Cardiac fibroblast (primary cell): ENCODE data around the gene ZBTB49.

Experiments used
- DNase-seq, 2 donors: peaks; one replicate each; pipeline versions ENCODE4 v3.0.0 to v3.0.0-alpha.2; 2010; ENCODE audit warnings: low read depth in 2 of 2
- H3K4me3 ChIP-seq, 2 donors: replicated peaks in 1 of 2; 1 replicate in 1 of 2; 2 replicates in 1 of 2; pipeline ENCODE4 v1.5.1; 2011; ENCODE audit warnings: low read depth in 2 of 2, low read length in 2 of 2, mild to moderate bottlenecking in 2 of 2, moderate library complexity in 1 of 2
- TF ChIP-seq, protein P1 (sequence below): IDR thresholded peaks from one replicate; pipeline ENCODE4 v1.5.1; 2011; ENCODE audit warnings: low read depth, mild to moderate bottlenecking, low read length, inconsistent platforms

Gene ZBTB49

DNA sequence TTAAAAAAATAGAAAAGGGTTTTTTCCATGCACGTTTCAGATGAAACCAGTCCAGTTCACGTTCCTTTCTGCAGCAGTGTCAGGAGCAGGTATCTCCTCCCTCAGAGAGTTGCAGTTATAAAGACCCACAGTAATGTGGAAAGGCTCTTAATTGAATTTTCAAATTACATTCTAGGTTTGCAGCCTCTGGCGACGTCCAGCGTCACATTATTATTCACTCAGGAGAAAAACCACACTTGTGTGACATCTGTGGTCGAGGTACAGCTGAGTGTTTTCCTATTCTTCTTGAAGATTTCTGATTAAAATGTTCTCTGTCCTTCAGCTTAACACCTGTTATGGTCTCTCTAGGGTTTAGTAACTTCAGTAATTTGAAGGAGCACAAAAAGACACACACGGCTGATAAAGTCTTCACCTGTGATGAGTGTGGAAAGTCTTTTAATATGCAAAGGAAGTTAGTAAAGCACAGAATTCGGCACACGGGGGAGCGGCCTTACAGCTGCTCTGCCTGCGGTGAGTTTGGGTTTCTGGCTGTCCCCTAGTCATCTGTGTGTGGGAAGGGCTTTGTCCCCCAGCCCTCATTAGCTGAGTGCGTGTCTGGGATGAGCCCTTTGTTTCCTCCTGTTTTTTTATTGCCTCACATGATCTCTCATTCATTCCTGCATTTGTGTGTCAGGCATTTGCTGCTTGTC is 25.6 kb downstream of the ZBTB49 start:
- no peak overlapping the region for H3K4me3 ChIP-seq
- no peak for DNase-seq
- TF ChIP-seq, protein P1, sequence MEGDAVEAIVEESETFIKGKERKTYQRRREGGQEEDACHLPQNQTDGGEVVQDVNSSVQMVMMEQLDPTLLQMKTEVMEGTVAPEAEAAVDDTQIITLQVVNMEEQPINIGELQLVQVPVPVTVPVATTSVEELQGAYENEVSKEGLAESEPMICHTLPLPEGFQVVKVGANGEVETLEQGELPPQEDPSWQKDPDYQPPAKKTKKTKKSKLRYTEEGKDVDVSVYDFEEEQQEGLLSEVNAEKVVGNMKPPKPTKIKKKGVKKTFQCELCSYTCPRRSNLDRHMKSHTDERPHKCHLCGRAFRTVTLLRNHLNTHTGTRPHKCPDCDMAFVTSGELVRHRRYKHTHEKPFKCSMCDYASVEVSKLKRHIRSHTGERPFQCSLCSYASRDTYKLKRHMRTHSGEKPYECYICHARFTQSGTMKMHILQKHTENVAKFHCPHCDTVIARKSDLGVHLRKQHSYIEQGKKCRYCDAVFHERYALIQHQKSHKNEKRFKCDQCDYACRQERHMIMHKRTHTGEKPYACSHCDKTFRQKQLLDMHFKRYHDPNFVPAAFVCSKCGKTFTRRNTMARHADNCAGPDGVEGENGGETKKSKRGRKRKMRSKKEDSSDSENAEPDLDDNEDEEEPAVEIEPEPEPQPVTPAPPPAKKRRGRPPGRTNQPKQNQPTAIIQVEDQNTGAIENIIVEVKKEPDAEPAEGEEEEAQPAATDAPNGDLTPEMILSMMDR, result no peak

DNA sequence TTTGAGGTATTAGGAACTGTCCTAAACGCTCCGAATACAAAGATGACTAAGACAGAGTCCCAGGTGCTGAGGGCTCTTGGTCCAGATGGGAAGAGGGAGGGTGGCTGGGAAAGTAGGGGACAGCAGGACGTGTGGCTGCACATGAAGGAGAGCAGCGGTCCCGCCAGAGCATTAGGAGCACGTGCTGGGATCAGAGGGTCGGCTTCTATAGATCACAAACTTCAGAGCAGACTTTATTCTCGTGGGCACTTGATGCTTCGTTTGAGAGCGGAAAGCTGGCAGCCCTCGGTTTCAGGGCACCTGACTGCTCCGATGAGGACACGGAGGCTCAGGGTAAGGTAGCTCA is 26.1 kb downstream of the ZBTB49 start:
- H3K4me3 ChIP-seq, result no peak overlapping the region
- no peak for DNase-seq
- TF ChIP-seq, protein P1, result no peak

GRCh38 chr4:4317496-4318232 is 27.6 kb downstream of the ZBTB49 start:
- TF ChIP-seq, protein P1, result no peak
- no peak for DNase-seq
- no peak overlapping the region for H3K4me3 ChIP-seq

GRCh38 chr4:4320528-4320927 is 30.5 kb downstream of the ZBTB49 start:
- no peak overlapping the region for H3K4me3 ChIP-seq
- TF ChIP-seq, protein P1, result no peak
- no peak for DNase-seq

- no peak for DNase-seq
- TF ChIP-seq, protein P1, result no peak
- no peak overlapping the region for H3K4me3 ChIP-seq
These were observed 31.1 kb downstream of the ZBTB49 start for GRCh38 chr4:4320951-4321714.

GRCh38 chr4:4321951-4322688 is 32.1 kb downstream of the ZBTB49 start:
- TF ChIP-seq, protein P1, result no peak
- DNase-seq, result no peak
- H3K4me3 ChIP-seq, result no peak overlapping the region
